ENCODE measurements around the gene KLF13.

KLF13 gene

DNA sequence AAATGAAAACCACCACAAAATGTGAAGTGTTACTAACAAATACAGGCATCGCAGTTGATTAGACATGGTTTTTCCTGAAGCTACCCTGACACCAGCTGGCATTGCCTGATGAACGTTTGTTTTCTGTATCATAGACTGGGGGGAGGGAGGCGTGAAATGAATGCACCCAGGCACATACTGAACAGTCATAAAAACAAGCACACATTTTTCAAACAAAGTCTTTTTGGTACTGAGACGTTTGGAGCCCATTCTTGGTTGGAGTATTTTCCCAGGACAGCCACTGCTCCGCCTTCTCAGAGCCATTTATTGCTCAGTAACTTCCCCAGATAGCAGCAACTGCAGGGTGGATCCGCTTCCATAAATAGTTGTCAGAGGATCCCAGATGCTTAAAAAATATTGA lies 52.4 kb downstream of the KLF13 start:
- H3K4me3 ChIP-seq (ENCODE audit: low read depth, low read length) = no peak overlapping the region
- no peak for DNase-seq (ENCODE audit: low read depth)
- TF ChIP-seq, protein P1, sequence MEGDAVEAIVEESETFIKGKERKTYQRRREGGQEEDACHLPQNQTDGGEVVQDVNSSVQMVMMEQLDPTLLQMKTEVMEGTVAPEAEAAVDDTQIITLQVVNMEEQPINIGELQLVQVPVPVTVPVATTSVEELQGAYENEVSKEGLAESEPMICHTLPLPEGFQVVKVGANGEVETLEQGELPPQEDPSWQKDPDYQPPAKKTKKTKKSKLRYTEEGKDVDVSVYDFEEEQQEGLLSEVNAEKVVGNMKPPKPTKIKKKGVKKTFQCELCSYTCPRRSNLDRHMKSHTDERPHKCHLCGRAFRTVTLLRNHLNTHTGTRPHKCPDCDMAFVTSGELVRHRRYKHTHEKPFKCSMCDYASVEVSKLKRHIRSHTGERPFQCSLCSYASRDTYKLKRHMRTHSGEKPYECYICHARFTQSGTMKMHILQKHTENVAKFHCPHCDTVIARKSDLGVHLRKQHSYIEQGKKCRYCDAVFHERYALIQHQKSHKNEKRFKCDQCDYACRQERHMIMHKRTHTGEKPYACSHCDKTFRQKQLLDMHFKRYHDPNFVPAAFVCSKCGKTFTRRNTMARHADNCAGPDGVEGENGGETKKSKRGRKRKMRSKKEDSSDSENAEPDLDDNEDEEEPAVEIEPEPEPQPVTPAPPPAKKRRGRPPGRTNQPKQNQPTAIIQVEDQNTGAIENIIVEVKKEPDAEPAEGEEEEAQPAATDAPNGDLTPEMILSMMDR (IDR thresholded peaks at IDR 0.05; ENCODE audit: control insufficient read depth, extremely low read depth, insufficient read depth) = no peak

DNA sequence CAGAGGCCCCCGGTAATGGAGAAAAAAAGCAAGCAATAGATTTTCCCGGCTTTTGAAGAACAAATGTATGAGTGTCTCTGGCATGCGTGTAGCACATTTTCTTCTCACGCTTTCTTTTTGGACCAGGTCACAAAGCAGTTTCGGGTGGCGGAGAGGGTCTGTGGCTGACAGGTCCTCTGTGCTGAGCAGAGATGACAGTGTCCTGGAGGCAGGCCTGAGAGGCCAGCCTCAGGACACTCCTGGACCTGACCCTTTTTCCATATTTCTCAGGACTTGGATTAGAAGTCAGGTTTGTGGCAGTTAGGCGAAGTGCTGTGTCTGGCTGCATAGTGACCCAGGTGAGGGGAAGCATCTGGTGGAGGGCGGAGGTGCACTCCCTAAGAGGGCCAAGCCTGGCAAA lies 52.9 kb downstream of the KLF13 start:
- no peak for DNase-seq (ENCODE audit: low read depth)
- TF ChIP-seq, protein P1 (IDR thresholded peaks at IDR 0.05; ENCODE audit: control insufficient read depth, extremely low read depth, insufficient read depth) = no peak
- H3K4me3 ChIP-seq (ENCODE audit: low read depth, low read length) = no peak overlapping the region

DNA sequence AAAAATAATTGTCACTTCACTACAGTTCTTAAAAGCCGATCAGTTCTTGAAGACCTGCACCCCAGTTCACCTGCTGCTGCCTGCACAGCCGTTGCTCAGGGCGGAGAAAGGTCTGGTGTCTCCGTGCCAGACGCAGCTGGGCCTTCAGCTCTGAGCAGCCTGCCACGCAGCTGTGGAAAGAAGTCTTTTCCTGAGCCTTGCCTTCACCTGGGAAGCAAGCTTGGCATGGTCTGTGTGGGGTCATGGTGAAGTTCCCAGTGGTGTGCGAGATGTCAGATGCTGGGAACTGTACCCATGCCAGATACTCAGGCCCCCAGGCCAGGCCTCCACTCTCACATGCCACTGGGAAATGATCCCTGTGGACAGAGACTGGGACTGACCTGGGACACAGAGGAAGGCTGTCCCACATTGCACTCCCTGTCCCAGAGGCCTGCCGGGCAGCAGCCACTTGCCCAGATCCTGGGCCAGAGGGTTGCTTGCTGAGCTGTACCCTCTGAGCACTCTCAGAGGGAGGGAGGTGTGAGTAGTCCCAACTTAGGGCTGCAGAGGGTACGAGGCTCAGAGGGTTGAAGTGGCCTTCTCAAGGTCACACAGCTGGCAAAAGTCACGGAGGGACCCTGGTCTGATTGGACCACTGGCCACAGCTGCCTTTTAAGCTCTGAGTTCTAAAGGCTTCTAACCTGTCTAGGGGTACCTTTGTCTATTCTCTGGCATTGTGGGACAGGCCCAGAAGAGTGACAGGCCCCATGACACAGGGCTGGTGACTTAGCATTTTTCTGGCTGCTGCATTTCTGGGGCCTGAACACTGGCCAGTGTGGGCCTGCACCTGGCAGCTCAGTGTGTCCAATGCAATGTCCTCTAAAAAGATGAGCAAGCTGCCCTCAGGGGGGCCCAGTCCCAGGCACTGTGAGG lies 55.4 kb downstream of the KLF13 start:
- no peak for DNase-seq (ENCODE audit: low read depth)
- TF ChIP-seq, protein P1 (IDR thresholded peaks at IDR 0.05; ENCODE audit: control insufficient read depth, extremely low read depth, insufficient read depth) = no peak
- no peak overlapping the region for H3K4me3 ChIP-seq (ENCODE audit: low read depth, low read length)

DNA sequence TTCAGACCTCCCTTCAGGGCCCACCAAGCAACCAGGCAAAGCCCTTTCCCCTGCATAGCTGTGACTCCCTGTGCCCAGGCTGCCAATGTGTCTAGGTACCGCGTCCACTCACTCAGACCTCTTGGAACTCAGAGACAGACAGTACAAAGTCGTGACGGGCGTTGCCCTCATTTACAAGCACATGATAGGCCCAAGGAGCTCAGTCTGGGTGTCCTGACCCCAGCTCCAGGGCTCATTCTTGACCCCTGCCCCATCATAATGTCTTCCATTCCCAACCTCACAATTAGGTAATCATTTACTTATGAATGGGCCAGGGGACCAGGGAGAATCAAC lies 56.0 kb downstream of the KLF13 start:
- DNase-seq (ENCODE audit: low read depth) = no peak
- TF ChIP-seq, protein P1 (IDR thresholded peaks at IDR 0.05; ENCODE audit: control insufficient read depth, extremely low read depth, insufficient read depth) = no peak
- no peak overlapping the region for H3K4me3 ChIP-seq (ENCODE audit: low read depth, low read length)

DNA sequence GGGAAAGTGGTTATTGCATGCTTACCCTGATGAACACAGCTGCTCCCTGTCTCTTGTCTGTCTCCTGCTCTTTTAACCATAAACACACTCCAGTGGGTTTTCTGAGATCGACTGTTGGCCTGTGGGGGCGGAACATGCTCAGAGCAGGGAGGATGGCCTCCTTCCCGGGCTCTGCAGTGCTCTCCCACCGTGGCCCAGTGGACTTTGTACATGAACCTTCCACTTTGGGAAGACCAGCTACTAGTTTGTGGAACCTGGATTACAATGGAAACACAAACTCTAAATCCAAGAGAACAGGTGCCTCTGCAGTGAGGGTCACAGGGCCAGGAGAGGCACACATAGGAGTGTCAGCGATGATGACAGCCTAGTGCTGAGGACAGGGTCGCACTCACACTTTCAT lies 56.5 kb downstream of the KLF13 start:
- no peak overlapping the region for H3K4me3 ChIP-seq (ENCODE audit: low read depth, low read length)
- TF ChIP-seq, protein P1 (IDR thresholded peaks at IDR 0.05; ENCODE audit: control insufficient read depth, extremely low read depth, insufficient read depth) = no peak
- DNase-seq (ENCODE audit: low read depth) = no peak

DNA sequence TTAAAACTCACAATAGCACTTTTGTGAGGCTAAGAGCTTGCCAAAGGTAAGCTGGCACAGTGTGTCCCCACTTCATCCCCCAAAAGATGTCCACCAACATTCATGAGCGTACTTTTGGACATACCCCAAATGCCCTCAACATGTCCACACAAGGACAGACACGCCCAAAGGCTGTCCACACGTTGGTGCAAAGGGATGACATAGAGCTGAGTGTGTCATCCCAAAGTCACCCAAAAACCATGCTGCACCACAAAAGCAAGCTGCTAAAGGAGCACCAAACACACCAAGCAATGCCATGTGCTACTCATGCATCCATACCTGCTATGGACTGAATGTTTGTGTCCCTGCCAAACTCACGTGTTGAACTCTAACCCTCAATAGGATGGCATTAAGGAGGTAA lies 57.9 kb downstream of the KLF13 start:
- no peak for DNase-seq (ENCODE audit: low read depth)
- H3K4me3 ChIP-seq (ENCODE audit: low read depth, low read length) = no peak overlapping the region
- TF ChIP-seq, protein P1 (IDR thresholded peaks at IDR 0.05; ENCODE audit: control insufficient read depth, extremely low read depth, insufficient read depth) = no peak

DNA sequence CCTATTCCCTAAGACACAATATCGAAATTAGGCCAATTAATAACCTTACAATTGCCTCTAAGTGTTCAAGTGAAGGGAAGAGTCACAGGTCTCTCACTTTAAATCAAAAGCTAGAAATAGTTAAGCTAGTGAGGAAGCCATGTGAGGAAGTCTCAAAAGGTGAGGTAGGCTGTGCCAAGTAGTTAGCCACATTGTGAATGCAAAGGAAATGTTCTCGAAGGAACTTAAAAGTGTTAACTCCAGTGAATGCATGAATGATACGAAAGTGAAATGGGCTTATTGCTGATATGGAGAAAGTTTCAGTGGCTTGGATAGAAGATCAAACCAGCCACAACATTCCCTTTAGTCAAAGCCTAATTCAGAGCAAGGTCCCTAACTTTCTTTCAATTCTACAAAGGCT lies 59.1 kb downstream of the KLF13 start:
- TF ChIP-seq, protein P1 (IDR thresholded peaks at IDR 0.05; ENCODE audit: control insufficient read depth, extremely low read depth, insufficient read depth) = no peak
- H3K4me3 ChIP-seq (ENCODE audit: low read depth, low read length) = no peak overlapping the region
- DNase-seq (ENCODE audit: low read depth) = no peak

Measured in LNCaP clone FGC (cell line).